Measurements from ENCODE around the gene PDGFRB.

PDGFRB gene

DNA sequence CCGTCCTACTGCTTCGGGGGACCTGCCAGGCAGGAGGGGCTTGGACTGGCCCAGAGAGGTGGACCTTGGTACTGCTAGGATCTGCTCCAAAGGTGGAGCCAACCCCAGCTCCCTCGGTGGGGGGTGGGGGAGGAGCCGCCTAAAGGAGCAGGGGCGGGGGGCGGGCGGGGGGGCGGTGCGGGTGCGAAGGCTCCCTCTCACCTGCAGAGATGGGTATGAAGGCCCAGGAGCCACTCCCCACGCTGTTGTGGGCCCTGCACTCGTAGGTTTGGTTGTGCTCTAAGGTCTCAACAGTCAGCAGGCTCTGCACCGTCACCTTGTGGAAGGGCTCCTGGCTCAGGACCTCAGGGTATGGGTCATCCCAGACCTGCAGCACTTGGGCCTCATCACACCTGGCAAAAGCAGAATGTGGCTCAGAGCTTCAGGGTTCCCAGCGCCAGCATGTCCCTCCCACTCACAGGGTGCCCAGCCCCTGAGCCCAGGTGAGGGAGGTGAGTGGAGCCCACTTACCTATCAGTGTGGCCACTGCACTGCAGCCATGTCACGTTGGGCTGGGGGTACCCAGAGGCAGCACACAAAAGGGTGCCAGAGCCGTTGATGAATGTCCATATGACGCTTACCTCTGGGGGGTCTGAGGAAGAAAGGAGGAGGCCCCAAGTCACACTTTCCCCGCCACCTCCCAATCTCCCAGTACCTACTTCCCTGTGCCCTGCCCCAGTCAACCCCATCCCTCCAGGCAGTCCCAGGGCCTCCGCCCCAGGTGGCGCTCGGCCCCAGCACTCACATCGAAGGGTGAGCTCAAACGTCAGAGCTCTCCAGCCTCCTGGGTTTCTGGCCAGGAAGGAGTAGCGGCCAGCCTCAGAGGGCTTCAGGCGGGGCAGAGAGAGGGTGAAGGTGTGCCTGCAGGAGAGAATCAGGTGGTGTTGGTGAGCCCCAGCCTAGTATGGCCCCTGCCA is 85.7 kb downstream of the PDGFRB start:
- no peak overlapping the region for H3K4me3 ChIP-seq (ENCODE audit: control insufficient read depth, low read depth, low read length)
- DNase-seq (ENCODE audit: low read depth), result no peak
- TF ChIP-seq CTCF (IDR thresholded peaks at IDR 0.05; ENCODE audit: control insufficient read depth, insufficient read depth, low read depth, low read length, missing control alignments), result no peak

- TF ChIP-seq CTCF (IDR thresholded peaks at IDR 0.05; ENCODE audit: control insufficient read depth, insufficient read depth, low read depth, low read length, missing control alignments), result no peak
- no peak for DNase-seq (ENCODE audit: low read depth)
- H3K4me3 ChIP-seq (ENCODE audit: control insufficient read depth, low read depth, low read length), result no peak overlapping the region
Observed at GRCh38 chr5:150068961-150069645, 86.5 kb downstream of the PDGFRB start.

- no peak overlapping the region for H3K4me3 ChIP-seq (ENCODE audit: control insufficient read depth, low read depth, low read length)
- no peak for TF ChIP-seq CTCF (IDR thresholded peaks at IDR 0.05; ENCODE audit: control insufficient read depth, insufficient read depth, low read depth, low read length, missing control alignments)
- no peak for DNase-seq (ENCODE audit: low read depth)
Observed at GRCh38 chr5:150068472-150068871, 87.2 kb downstream of the PDGFRB start.

GRCh38 chr5:150068071-150068470 is 87.6 kb downstream of the PDGFRB start:
- H3K4me3 ChIP-seq (ENCODE audit: control insufficient read depth, low read depth, low read length), result no peak overlapping the region
- no peak for DNase-seq (ENCODE audit: low read depth)
- no peak for TF ChIP-seq CTCF (IDR thresholded peaks at IDR 0.05; ENCODE audit: control insufficient read depth, insufficient read depth, low read depth, low read length, missing control alignments)

DNA sequence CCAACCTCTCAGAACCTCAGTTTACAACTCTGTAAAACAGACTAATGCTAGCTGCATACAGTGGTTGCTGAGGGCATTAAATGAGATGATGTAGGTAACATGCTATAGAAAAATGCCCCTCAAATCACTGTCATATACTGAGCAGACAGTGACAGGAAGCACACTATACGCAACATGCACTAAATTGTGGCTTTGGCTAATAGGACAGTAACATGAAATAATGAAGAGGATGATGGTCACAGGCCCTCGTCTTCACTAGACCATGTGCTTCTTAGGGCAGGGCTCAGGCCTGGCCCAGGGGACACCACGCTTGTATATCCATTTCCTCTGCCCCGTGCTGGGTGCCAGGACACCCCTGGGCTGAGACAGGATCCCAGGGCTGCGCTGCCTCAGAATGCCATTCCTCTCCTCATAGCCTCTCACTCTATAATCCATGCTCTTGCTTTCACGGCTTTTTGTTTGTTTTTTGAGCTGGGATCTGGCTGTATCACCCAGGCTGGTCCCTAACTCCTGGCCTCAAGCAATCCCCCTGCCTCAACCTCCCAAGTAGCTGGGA is 88.2 kb downstream of the PDGFRB start:
- no peak for TF ChIP-seq CTCF (IDR thresholded peaks at IDR 0.05; ENCODE audit: control insufficient read depth, insufficient read depth, low read depth, low read length, missing control alignments)
- no peak for DNase-seq (ENCODE audit: low read depth)
- H3K4me3 ChIP-seq (ENCODE audit: control insufficient read depth, low read depth, low read length), result no peak overlapping the region

GRCh38 chr5:150066901-150067396 is 88.7 kb downstream of the PDGFRB start:
- no peak overlapping the region for H3K4me3 ChIP-seq (ENCODE audit: control insufficient read depth, low read depth, low read length)
- TF ChIP-seq CTCF (IDR thresholded peaks at IDR 0.05; ENCODE audit: control insufficient read depth, insufficient read depth, low read depth, low read length, missing control alignments), result no peak
- DNase-seq (ENCODE audit: low read depth), result peak; percentile 43
